IMR-90 (cell line): Measurements from ENCODE around the gene LAMTOR3.

Source experiments
- BHLHE40 ChIP-seq: fragments of 150-350 bp; IDR thresholded peaks from 2 replicates; pipeline ENCODE4 v1.6.1; 2016; ENCODE audit warnings: mild to moderate bottlenecking, low read depth, low read length
- CEBPB ChIP-seq: IDR thresholded peaks from 2 replicates; pipeline ENCODE4 v1.6.1; 2012; ENCODE audit warnings: low read depth, low read length, improper control_type of control experiment
- CHD1 ChIP-seq: IDR thresholded peaks from 2 replicates; pipeline ENCODE4 v1.6.1; 2012; ENCODE audit warnings: low read depth, low read length, improper control_type of control experiment
- FOS ChIP-seq: fragments of 150-350 bp; IDR thresholded peaks from 2 replicates; pipeline ENCODE4 v1.6.1; 2016; ENCODE audit warnings: low read depth, low read length
- MAFK ChIP-seq: IDR thresholded peaks from 2 replicates; pipeline ENCODE4 v1.6.1; 2012; ENCODE audit warnings: low read depth, low read length, improper control_type of control experiment
- NFE2L2 ChIP-seq: fragments of 150-350 bp; IDR thresholded peaks from 2 replicates; pipeline ENCODE4 v1.6.1; 2016; ENCODE audit warnings: low read depth, mild to moderate bottlenecking, low read length
- POLR2A ChIP-seq: IDR thresholded peaks from 2 replicates; pipeline ENCODE4 v1.6.1; 2012; ENCODE audit warnings: mild to moderate bottlenecking, low read depth, low read length
- RAD21 ChIP-seq: IDR thresholded peaks from 2 replicates; pipeline ENCODE4 v1.6.1; 2012; ENCODE audit warnings: low read length, improper control_type of control experiment
- RFX5 ChIP-seq: IDR thresholded peaks from 2 replicates; pipeline ENCODE4 v1.8.0; 2012; ENCODE audit warnings: low read depth, mild to moderate bottlenecking, low read length, moderate library complexity
- TF ChIP-seq, protein P1 (sequence below): conservative IDR thresholded peaks from 2 replicates; pipeline ENCODE4 v1.5.1; 2012; ENCODE audit warnings: mild to moderate bottlenecking, low read depth, low read length, improper control_type of control experiment
- TF ChIP-seq, protein P2 (sequence below): fragments of 150-350 bp; IDR thresholded peaks from 2 replicates; pipeline ENCODE4 v1.6.1; 2017; ENCODE audit warnings: mild to moderate bottlenecking, antibody characterized with exemption, low read length, low read depth
- TF ChIP-seq, protein P3 (sequence below): fragments of 150-350 bp; IDR thresholded peaks from 2 replicates; pipeline ENCODE4 v1.6.1; 2016; ENCODE audit warnings: low read depth, mild to moderate bottlenecking, low read length, moderate library complexity, borderline replicate concordance

DNA sequence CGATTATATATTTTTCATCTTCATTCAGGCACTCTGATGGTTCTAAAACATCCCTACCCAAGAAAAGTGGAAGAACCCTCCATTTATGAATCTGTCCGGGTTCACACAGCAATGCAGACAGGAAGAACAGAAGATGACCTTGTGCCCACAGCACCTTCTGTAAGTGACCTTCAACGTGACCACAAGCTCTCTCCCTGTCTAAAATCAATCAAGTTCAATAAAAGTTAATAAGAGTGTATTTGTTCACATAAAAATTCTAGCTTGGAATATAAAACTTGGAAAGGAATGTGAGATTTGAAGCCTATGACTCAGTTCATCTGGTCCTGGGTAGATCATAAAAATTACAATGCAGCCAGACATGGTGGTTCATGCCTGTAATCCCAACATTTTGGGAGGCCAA, 41.0 kb downstream of the LAMTOR3 start:
- TF ChIP-seq, protein P1, sequence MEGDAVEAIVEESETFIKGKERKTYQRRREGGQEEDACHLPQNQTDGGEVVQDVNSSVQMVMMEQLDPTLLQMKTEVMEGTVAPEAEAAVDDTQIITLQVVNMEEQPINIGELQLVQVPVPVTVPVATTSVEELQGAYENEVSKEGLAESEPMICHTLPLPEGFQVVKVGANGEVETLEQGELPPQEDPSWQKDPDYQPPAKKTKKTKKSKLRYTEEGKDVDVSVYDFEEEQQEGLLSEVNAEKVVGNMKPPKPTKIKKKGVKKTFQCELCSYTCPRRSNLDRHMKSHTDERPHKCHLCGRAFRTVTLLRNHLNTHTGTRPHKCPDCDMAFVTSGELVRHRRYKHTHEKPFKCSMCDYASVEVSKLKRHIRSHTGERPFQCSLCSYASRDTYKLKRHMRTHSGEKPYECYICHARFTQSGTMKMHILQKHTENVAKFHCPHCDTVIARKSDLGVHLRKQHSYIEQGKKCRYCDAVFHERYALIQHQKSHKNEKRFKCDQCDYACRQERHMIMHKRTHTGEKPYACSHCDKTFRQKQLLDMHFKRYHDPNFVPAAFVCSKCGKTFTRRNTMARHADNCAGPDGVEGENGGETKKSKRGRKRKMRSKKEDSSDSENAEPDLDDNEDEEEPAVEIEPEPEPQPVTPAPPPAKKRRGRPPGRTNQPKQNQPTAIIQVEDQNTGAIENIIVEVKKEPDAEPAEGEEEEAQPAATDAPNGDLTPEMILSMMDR = no peak
- no peak for TF ChIP-seq POLR2A
- TF ChIP-seq RFX5 = no peak
- TF ChIP-seq CHD1 = no peak
- TF ChIP-seq FOS = no peak
- TF ChIP-seq, protein P2, sequence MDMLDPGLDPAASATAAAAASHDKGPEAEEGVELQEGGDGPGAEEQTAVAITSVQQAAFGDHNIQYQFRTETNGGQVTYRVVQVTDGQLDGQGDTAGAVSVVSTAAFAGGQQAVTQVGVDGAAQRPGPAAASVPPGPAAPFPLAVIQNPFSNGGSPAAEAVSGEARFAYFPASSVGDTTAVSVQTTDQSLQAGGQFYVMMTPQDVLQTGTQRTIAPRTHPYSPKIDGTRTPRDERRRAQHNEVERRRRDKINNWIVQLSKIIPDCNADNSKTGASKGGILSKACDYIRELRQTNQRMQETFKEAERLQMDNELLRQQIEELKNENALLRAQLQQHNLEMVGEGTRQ = no peak
- TF ChIP-seq, protein P3, sequence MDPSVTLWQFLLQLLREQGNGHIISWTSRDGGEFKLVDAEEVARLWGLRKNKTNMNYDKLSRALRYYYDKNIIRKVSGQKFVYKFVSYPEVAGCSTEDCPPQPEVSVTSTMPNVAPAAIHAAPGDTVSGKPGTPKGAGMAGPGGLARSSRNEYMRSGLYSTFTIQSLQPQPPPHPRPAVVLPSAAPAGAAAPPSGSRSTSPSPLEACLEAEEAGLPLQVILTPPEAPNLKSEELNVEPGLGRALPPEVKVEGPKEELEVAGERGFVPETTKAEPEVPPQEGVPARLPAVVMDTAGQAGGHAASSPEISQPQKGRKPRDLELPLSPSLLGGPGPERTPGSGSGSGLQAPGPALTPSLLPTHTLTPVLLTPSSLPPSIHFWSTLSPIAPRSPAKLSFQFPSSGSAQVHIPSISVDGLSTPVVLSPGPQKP = no peak
- no peak for TF ChIP-seq BHLHE40
- no peak for TF ChIP-seq CEBPB
- TF ChIP-seq RAD21 = no peak
- TF ChIP-seq MAFK = no peak
- TF ChIP-seq NFE2L2 = no peak
